ENCODE results near the gene DUSP28. TPM values are rescaled to one million over a fixed set of nuclear protein-coding genes. Genes with fewer than 3 reads are reported as not detected.

Gene DUSP28
- total and polyA plus RNA-seq, 10 of the 15 experiments (the other 5 are each of a cell fraction or from before 2014, with no cell fraction given), result 2.5 to 12.5 (median 6.4) TPM

DNA sequence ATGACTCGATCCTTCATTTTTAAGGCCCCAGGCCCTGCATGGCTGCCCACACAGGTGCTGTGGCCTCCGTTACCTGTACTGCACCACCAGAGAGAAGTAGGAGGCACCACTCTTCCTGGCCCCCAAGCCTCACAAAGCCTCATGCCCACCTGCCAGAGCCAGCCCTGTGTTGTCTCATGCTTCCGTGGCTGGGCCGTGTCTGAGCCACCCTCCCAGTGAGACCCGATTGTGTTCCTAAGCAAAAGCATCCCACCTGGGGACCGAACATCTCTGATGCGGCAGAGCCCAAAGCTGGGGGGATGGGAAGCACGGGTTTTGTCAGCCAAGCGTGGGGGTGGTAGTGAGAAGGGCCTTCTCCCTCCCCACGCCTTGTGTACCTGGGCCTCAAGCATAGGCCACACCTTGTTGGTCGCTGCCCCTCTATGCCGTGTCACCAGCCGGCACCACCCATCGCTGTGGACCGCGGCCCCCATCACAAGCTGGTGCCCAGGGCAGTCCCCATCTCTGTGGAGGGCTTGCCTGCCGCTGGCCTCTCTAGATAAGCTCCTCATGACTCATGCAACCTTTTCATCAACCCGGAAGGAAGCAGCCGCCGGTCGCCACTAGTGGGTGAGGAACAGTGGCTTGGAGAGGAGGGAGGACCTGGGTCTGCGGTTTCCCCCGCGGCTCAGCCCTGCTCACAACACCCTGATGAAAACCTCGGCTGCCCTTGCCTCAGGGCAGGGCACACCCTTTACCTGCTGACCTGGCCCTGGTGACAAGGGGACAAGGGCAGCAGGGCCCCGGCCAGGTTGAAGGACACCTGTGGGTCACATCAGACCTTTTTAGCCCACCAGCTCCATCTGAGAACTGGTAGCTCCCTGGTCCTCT lies 5.4 kb downstream of the DUSP28 start (continued):
- TF ChIP-seq ATF7 (IDR thresholded peaks at IDR 0.05; ENCODE audit: low read depth) (peak; percentile 67), GATAD2B (conservative IDR thresholded peaks at IDR 0.05; ENCODE audit: low read depth) (peak; percentile 59), SMAD5 (IDR thresholded peaks at IDR 0.05; ENCODE audit: low read depth) (peak; percentile 72), CEBPB (IDR thresholded peaks at IDR 0.05; ENCODE audit: borderline replicate concordance in 1 of 2, low read depth in 2 of 2, low read length in 2 of 2) (0 out of 4 replicates have a peak, but pooled peaks of 1 of the 2 experiments have one; percentile 4), WRNIP1 (IDR thresholded peaks at IDR 0.05; ENCODE audit: borderline replicate concordance, low read depth, low read length) (no peak), BMI1 (IDR thresholded peaks at IDR 0.05; ENCODE audit: borderline replicate concordance) (no peak), SPI1 (IDR thresholded peaks at IDR 0.05; ENCODE audit: borderline replicate concordance, insufficient read depth, low read depth, low read length) (peak; percentile 26; the same call in 1 of the 2 replicates), EGR1 (IDR thresholded peaks at IDR 0.05; ENCODE audit: borderline replicate concordance in 1 of 2, low read depth in 2 of 2, low read length in 2 of 2) (peak in 1 of 2 experiments; percentile 50; a peak in 1 of 3 replicates), CREM (IDR thresholded peaks at IDR 0.05; ENCODE audit: low read depth) (peak; percentile 36; the same call in 1 of the 2 replicates), HDAC6 (IDR thresholded peaks at IDR 0.05; ENCODE audit: unreplicated experiment) (peak; percentile 33), RAD51 (IDR thresholded peaks at IDR 0.05) (no peak), HDGF (IDR thresholded peaks at IDR 0.05) (peak; percentile 40), BCL11A (IDR thresholded peaks at IDR 0.05; ENCODE audit: low read depth, low read length) (peak; percentile 42), NBN (IDR thresholded peaks at IDR 0.05) (peak; percentile 73)
- TF ChIP-seq, protein P1, sequence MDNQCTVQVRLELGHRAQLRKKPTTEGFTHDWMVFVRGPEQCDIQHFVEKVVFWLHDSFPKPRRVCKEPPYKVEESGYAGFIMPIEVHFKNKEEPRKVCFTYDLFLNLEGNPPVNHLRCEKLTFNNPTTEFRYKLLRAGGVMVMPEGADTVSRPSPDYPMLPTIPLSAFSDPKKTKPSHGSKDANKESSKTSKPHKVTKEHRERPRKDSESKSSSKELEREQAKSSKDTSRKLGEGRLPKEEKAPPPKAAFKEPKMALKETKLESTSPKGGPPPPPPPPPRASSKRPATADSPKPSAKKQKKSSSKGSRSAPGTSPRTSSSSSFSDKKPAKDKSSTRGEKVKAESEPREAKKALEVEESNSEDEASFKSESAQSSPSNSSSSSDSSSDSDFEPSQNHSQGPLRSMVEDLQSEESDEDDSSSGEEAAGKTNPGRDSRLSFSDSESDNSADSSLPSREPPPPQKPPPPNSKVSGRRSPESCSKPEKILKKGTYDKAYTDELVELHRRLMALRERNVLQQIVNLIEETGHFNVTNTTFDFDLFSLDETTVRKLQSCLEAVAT (IDR thresholded peaks at IDR 0.05), result peak; percentile 83
- TF ChIP-seq, protein P2, sequence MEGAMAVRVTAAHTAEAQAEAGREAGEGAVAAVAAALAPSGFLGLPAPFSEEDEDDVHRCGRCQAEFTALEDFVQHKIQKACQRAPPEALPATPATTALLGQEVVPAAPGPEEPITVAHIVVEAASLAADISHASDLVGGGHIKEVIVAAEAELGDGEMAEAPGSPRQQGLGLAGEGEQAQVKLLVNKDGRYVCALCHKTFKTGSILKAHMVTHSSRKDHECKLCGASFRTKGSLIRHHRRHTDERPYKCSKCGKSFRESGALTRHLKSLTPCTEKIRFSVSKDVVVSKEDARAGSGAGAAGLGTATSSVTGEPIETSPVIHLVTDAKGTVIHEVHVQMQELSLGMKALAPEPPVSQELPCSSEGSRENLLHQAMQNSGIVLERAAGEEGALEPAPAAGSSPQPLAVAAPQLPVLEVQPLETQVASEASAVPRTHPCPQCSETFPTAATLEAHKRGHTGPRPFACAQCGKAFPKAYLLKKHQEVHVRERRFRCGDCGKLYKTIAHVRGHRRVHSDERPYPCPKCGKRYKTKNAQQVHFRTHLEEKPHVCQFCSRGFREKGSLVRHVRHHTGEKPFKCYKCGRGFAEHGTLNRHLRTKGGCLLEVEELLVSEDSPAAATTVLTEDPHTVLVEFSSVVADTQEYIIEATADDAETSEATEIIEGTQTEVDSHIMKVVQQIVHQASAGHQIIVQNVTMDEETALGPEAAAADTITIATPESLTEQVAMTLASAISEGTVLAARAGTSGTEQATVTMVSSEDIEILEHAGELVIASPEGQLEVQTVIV (IDR thresholded peaks at IDR 0.05; ENCODE audit: borderline replicate concordance, partially characterized antibody), result peak; percentile 18
- TF ChIP-seq, protein P3, sequence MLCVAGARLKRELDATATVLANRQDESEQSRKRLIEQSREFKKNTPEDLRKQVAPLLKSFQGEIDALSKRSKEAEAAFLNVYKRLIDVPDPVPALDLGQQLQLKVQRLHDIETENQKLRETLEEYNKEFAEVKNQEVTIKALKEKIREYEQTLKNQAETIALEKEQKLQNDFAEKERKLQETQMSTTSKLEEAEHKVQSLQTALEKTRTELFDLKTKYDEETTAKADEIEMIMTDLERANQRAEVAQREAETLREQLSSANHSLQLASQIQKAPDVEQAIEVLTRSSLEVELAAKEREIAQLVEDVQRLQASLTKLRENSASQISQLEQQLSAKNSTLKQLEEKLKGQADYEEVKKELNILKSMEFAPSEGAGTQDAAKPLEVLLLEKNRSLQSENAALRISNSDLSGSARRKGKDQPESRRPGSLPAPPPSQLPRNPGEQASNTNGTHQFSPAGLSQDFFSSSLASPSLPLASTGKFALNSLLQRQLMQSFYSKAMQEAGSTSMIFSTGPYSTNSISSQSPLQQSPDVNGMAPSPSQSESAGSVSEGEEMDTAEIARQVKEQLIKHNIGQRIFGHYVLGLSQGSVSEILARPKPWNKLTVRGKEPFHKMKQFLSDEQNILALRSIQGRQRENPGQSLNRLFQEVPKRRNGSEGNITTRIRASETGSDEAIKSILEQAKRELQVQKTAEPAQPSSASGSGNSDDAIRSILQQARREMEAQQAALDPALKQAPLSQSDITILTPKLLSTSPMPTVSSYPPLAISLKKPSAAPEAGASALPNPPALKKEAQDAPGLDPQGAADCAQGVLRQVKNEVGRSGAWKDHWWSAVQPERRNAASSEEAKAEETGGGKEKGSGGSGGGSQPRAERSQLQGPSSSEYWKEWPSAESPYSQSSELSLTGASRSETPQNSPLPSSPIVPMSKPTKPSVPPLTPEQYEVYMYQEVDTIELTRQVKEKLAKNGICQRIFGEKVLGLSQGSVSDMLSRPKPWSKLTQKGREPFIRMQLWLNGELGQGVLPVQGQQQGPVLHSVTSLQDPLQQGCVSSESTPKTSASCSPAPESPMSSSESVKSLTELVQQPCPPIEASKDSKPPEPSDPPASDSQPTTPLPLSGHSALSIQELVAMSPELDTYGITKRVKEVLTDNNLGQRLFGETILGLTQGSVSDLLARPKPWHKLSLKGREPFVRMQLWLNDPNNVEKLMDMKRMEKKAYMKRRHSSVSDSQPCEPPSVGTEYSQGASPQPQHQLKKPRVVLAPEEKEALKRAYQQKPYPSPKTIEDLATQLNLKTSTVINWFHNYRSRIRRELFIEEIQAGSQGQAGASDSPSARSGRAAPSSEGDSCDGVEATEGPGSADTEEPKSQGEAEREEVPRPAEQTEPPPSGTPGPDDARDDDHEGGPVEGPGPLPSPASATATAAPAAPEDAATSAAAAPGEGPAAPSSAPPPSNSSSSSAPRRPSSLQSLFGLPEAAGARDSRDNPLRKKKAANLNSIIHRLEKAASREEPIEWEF (IDR thresholded peaks at IDR 0.05; ENCODE audit: insufficient replicate concordance, low read depth, low read length), result no peak
